GM12892 (cell line): ENCODE results near the gene AQP6.

ENCODE experiments used
- DNase-seq: peaks from one replicate; pipeline ENCODE4 v3.0.0; 2011; ENCODE audit not compliant: insufficient read length
- FAIRE-seq: peaks from 2 replicates; lab custom pipeline; 2011; peaks lifted over from hg19 to GRCh38; lab: Jason Lieb, UNC
- POLR2A ChIP-seq: IDR thresholded peaks from 2 replicates; pipeline ENCODE4 v1.6.1; 2011; ENCODE audit warnings: low read depth, low read length, control low read depth
- POLR2AphosphoS5 ChIP-seq: IDR thresholded peaks from 2 replicates; pipeline ENCODE4 v1.6.1; 2011; ENCODE audit warnings: low read depth, low read length, control low read depth
- TAF1 ChIP-seq: IDR thresholded peaks from 2 replicates; pipeline ENCODE4 v1.6.1; 2011; ENCODE audit warnings: low read depth, mild to moderate bottlenecking, control low read depth, low read length, borderline replicate concordance

The AQP6 gene

DNA sequence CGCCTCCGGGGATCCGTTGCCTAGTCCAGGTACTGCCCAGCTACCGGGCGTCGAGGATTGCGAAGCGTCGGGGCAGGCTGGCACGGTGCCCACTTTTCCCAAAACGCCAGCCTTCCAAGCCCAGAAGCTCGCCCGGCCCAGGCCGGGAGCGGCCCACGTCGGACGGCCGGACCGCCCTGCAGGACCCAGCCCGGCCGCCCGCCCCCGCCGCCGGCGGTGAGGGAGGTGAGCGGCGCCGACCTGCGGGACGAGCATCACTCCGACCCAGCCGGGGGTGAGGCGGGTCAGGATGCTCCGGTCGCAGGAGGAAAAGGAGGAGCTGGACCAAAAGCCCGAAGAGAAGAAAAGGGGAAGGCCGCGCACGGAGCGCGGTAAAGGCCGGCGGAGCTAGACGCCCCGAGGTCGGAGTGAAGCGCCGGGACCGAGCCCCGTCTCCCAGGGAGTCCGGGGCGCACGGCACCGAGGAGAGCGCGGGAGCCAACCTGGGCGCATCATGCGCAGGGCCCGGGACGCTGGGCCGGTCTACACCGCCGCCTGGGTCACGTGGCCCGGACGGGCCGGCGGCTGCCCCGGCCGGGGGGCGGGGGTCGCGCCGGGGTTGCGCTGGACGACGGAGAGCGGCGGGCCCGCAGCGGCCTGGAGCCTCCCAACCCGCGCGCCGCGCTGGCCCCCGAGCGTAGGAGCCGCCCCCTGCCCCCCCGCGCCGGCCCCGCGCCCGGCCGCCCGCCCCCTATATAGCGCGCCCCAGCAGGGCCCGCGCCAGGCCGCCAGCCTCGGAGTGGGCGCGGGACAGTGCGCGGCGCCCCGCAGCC lies 11.4 kb upstream of the AQP6 start, which contains the start of gene AQP5:
Gene AQP5 (plus strand): TSS at position 762 of the 812 bp plus-strand sequence. CDS start 146 bp downstream, outside the sequence.
- DNase-seq (no peak), FAIRE-seq (no peak)
- no peak for TF ChIP-seq TAF1
- no peak for TF ChIP-seq POLR2AphosphoS5

GRCh38 chr12:49961993-49962764 lies 10.6 kb upstream of the AQP6 start:
- DNase-seq (no peak), FAIRE-seq (no peak)
- no peak for TF ChIP-seq POLR2A
- TF ChIP-seq TAF1: no peak
- no peak for TF ChIP-seq POLR2AphosphoS5

- no peak for FAIRE-seq
- no peak for TF ChIP-seq POLR2A
- no peak for TF ChIP-seq POLR2AphosphoS5
- TF ChIP-seq TAF1: no peak
- no peak for DNase-seq
Observed at GRCh38 chr12:49962861-49963765, 9.6 kb upstream of the AQP6 start.

GRCh38 chr12:49963976-49964815 lies 8.6 kb upstream of the AQP6 start:
- TF ChIP-seq TAF1 (no peak), POLR2AphosphoS5 (no peak), POLR2A (no peak)
- FAIRE-seq: no peak
- no peak for DNase-seq

DNA sequence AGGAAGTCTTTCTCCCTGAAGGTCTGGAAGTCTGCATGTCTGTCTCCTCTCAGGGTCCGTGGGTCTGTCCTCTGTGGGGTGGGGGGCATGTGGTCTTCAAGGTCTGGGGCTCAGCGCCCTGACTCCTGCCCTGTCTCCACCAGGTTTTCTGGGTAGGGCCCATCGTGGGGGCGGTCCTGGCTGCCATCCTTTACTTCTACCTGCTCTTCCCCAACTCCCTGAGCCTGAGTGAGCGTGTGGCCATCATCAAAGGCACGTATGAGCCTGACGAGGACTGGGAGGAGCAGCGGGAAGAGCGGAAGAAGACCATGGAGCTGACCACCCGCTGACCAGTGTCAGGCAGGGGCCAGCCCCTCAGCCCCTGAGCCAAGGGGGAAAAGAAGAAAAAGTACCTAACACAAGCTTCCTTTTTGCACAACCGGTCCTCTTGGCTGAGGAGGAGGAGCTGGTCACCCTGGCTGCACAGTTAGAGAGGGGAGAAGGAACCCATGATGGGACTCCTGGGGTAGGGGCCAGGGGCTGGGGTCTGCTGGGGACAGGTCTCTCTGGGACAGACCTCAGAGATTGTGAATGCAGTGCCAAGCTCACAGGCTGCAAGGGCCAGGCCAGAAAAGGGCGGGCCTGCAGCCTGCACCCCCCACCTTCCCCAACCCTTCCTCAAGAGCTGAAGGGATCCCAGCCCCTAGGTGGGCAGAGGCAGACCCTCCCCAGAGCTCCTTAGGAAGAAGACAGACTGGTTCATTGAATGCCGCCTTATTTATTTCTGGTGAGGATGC lies 7.7 kb upstream of the AQP6 start:
- DNase-seq (no peak), FAIRE-seq (no peak)
- TF ChIP-seq POLR2AphosphoS5 (no peak), POLR2A (no peak), TAF1 (no peak)

- FAIRE-seq (no peak), DNase-seq (no peak)
- TF ChIP-seq TAF1 (no peak), POLR2A (no peak), POLR2AphosphoS5 (no peak)
Observed at GRCh38 chr12:49965836-49966235, 6.9 kb upstream of the AQP6 start.

DNA sequence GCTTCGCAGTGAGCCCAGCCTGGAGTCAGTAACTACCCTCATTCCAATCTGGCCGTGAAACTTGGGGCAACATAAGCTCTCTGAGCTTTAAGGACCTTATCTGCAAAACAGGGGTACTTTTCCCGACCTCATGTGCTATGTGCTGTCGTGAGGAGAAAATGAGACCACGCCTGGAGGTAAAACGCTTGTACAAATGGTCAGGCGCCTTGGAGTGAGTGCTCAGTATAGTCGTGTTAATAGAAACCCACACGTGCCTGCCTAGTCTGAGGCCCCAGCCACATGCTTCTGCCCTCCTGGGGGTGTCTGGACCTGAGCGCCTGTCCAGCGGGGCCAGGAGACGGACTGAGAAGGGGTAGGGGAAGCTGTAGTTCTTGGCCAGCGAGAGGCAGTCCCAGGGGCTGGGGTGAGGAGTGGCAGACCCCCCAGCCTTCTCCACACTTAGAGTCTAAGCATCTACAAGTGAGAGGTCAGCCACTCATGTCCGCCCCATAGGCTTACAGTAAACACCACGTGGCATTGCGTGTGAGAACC lies 6.2 kb upstream of the AQP6 start:
- no peak for DNase-seq
- FAIRE-seq: no peak
- TF ChIP-seq POLR2A (no peak), TAF1 (no peak), POLR2AphosphoS5 (no peak)

GRCh38 chr12:49967042-49967776 lies 5.5 kb upstream of the AQP6 start:
- peak; percentile 95 for DNase-seq
- peak; percentile 92 for FAIRE-seq
- TF ChIP-seq POLR2A: no peak
- TF ChIP-seq POLR2AphosphoS5: no peak
- TF ChIP-seq TAF1: no peak

DNA sequence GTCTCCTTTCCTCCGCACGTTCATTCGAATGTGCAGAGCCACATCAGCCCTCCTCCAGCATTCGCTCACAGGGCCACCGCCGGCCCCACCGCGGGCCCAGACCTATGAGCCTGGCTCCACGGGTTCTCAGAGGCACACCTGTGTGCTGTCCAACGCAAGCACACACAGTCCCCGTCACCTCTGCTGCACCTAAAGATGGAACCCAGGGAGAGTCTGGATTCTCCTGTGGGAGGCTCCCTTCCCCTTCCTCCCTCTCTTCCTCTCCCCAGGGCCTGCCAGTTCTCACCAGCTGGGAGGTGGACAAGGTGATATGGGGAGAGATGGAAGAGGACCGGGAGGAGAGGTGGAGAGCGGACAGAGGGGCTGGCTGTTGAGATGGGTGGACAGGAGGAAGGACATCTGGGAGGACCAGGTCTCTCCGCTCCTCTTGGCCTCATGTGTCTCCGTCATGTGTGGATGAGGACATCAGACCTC lies 4.9 kb upstream of the AQP6 start:
- no peak for FAIRE-seq
- TF ChIP-seq POLR2AphosphoS5: no peak
- TF ChIP-seq TAF1: no peak
- TF ChIP-seq POLR2A: no peak

GRCh38 chr12:49968471-49968870 lies 4.3 kb upstream of the AQP6 start:
- no peak for TF ChIP-seq POLR2A
- no peak for TF ChIP-seq TAF1
- no peak for TF ChIP-seq POLR2AphosphoS5

More for the DNA sequence above, 4.9 kb upstream of the AQP6 start:
- DNase-seq: no peak

More at GRCh38 chr12:49968471-49968870, 4.3 kb upstream of the AQP6 start:
- FAIRE-seq (no peak), DNase-seq (no peak)
